ENCODE measurements around the gene LRRC53. TPM values are rescaled to one million over a fixed set of nuclear protein-coding genes. Genes with fewer than 3 reads are reported as not detected.

Gene LRRC53
- total and polyA plus RNA-seq, 12 donors, result not detected

DNA sequence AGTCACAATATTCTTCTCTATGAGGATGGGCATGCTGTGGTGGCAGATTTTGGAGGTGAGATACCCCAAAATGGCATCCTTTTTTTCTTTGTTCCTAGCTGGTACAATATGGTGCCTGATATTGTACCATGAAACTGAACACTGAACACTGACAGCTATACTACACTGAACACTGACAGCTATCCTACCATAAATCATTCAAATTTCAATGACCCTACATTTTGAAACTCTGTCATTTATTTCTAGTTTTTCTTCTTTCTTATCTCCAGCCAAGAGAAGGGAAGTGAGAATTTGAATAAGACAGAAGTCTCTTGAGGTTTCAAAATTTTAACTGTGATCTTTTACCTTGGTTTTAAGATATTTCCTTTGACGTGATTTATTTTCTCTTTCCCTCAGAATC lies 76.3 kb downstream of the LRRC53 start:
- peaks cover 0 to 23% (median 0%) of the 10 kb centered on the region in 9 donors for H3K36me3 ChIP-seq
- H3K4me3 ChIP-seq, result no peak overlapping the region
- DNase-seq, result no peak
- no peaks in the 10 kb centered on the region for H3K9me3 ChIP-seq
- H3K27me3 ChIP-seq, result no peaks in the 10 kb centered on the region
- intact Hi-C loops (cut with DNase I), result no loop called here
- no peak for ATAC-seq
- no peak overlapping the region for H3K27ac ChIP-seq
- TF ChIP-seq, protein P1, sequence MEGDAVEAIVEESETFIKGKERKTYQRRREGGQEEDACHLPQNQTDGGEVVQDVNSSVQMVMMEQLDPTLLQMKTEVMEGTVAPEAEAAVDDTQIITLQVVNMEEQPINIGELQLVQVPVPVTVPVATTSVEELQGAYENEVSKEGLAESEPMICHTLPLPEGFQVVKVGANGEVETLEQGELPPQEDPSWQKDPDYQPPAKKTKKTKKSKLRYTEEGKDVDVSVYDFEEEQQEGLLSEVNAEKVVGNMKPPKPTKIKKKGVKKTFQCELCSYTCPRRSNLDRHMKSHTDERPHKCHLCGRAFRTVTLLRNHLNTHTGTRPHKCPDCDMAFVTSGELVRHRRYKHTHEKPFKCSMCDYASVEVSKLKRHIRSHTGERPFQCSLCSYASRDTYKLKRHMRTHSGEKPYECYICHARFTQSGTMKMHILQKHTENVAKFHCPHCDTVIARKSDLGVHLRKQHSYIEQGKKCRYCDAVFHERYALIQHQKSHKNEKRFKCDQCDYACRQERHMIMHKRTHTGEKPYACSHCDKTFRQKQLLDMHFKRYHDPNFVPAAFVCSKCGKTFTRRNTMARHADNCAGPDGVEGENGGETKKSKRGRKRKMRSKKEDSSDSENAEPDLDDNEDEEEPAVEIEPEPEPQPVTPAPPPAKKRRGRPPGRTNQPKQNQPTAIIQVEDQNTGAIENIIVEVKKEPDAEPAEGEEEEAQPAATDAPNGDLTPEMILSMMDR (IDR thresholded peaks at IDR 0.05), result no peak
- 35 to 50% methylated on average over 1 of the region's 1 CpG for WGBS, 2 donors
- peaks cover 0 to 28% (median 2%) of the 10 kb centered on the region in 9 donors for H3K4me1 ChIP-seq

DNA sequence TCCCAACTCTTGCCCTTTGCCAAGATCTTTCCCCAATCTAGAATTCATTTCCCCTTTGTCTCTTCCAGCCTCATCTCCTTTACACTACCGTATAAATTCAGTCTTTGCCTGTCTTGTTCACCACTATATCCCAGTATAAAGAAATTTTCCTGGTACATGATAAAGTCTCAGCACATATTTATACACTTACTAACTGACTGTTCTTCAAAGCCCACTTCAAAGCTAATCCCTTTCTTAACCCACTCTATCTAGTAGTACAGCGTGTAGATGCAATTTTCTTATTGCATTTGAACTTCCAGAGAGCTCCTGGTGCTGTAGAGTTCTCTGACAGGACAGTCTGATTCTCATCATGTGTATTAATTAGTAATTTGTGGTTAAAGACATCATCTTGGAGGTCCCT lies 78.1 kb downstream of the LRRC53 start:
- H3K4me3 ChIP-seq, result no peak overlapping the region
- no peaks in the 10 kb centered on the region for H3K27me3 ChIP-seq
- no peak overlapping the region for H3K27ac ChIP-seq
- intact Hi-C loops (cut with DNase I), result no loop called here
- H3K9me3 ChIP-seq, result no peaks in the 10 kb centered on the region
- TF ChIP-seq, protein P1 (IDR thresholded peaks at IDR 0.05), result no peak
- 58 to 69% methylated on average over 2 of the region's 2 CpGs for WGBS, 2 donors
- no peak for DNase-seq
- peaks cover 0 to 6% (median 0%) of the 10 kb centered on the region in 9 donors for H3K36me3 ChIP-seq
- peaks cover 0 to 40% (median 2%) of the 10 kb centered on the region in 9 donors for H3K4me1 ChIP-seq
- ATAC-seq, result no peak

DNA sequence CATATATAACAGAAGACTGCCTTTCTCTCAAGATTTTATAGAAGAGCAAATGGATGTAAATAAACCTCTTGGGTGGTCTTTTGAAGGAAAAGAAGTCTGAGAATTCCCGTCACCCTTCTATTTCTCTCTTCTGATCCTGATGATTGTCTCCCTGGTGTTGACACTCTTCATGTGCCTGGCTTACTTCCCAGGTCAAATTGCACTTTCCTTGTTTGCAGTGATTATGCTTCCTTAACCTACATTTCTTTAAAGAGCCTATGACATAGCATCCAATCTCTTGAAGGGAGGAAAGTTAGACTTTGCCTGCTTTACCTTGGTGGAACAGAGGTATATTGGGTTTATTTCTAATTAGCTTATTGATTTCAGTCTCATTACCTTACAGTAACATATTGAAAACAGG lies 80.1 kb downstream of the LRRC53 start:
- DNase-seq, result no peak
- no peaks in the 10 kb centered on the region for H3K9me3 ChIP-seq
- peaks cover 0 to 40% (median 2%) of the 10 kb centered on the region in 9 donors for H3K4me1 ChIP-seq
- no peak overlapping the region for H3K4me3 ChIP-seq
- TF ChIP-seq, protein P1 (IDR thresholded peaks at IDR 0.05), result no peak
- H3K36me3 ChIP-seq, result no peaks in the 10 kb centered on the region
- 0 to 20% methylated on average over 1 of the region's 1 CpG for WGBS, 2 donors
- no peaks in the 10 kb centered on the region for H3K27me3 ChIP-seq
- ATAC-seq, result no peak
- no peak overlapping the region for H3K27ac ChIP-seq
- intact Hi-C loops (cut with DNase I), result no loop called here

DNA sequence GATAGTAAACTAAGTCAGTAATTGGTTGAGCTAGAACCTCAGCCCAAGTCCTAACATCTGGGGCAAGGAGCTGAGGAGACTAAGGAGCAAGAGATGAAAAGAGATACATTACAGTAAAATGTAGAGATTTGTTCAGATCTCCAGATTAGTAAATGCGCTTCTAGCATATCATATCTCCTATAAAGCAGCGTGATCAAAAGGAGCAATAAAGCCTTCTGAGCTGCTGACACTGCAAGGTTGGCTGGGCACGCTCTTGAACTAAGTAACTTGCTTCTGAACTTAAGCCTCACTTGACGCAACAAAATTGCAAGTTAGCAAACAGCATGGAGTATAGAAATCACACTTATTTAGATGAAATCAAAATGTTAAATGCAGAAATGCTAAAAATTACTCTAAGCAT lies 80.9 kb downstream of the LRRC53 start:
- intact Hi-C loops (cut with DNase I), result no loop called here
- WGBS, 2 donors, result 79 to 84% methylated on average over 4 of the region's 4 CpGs

More for the DNA sequence above, 80.9 kb downstream of the LRRC53 start:
- Histone ChIP-seq H3K4me3 (no peak overlapping the region), H3K4me1 (peaks cover 0 to 39% (median 4%) of the 10 kb centered on the region in 9 donors), H3K36me3 (no peaks in the 10 kb centered on the region), H3K9me3 (no peaks in the 10 kb centered on the region), H3K27me3 (no peaks in the 10 kb centered on the region), H3K27ac (no peak overlapping the region)
- ATAC-seq (no peak), DNase-seq (no peak)
- TF ChIP-seq, protein P1 (IDR thresholded peaks at IDR 0.05), result no peak

Data from heart right ventricle (tissue), 16 donors.